ENCODE results near the gene DOCK9. TPM values are rescaled to one million over a fixed set of nuclear protein-coding genes. Genes with fewer than 3 reads are reported as not detected.
A peak's percentile ranks its signal among the peaks of the same experiment; 100 is the strongest.
"Not testable (repeated sequence)": the region's sequence is repeated elsewhere in the genome, so short reads cannot be mapped to it uniquely, and the experiment has no call there.

The DOCK9 gene
- polyA plus RNA-seq, 3 donors: 50.0 to 58.0 (median 56.7) TPM

DNA sequence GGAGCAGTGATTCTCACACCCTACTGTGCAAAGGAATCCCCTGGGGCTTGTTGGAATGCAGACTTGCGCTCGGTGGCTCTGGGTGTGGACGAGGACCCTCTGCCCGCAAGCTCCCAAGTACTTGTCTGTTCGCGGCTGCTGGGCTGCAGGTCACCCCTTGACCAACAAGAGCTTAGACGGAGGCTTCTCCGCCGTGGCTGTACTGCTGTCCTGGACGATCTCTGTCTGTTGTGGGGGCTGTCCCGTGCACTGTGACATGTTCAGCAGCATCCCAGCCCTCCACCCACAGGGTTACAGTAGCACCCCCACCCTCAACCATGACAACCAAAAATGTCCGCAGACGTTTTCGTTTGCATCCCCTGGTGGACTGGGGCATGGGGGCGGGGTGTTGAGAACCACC, 202.5 kb downstream of the DOCK9 start:
- DNase-seq: no peak

DNA sequence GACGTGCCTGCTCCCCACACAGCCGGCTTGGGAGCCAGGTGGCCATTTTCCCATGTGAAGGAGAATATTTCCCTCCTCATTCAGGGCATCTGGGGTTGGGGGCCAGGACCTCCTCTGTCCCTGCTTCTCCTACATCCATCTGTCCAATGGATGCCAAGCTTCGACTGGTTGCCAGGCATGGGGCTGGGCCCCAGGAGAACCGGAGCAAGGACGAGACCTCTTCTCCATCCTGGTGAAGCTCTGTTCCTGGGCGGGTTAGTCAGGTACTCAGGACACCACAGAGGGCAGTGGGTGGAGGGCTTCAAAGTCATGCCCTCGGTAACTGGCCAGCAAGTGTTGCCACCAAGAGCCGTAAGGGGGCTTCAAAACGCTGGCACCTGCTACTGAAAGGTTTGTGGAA, 203.1 kb downstream of the DOCK9 start:
- no peak for DNase-seq

DNA sequence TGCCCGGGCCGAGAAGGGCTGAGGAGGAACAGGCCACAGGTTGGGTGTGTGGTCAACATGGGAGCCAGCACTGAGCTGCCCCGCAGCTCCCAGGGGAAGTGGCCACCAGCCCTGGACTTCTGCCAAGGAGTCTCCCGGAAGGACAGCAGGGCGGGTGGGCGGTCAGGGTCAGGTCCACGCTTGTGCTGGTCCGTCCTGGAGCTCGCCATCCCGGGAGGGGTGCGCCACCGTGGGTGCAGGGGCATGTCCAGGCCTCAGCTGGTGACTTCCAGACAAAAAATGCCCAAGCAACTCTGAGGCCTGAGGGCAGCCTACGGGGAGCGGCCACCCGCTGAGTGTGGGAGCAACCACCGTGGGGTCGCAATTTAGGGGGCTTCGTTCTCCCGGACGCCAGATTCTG, 203.9 kb downstream of the DOCK9 start:
- DNase-seq: no peak

DNA sequence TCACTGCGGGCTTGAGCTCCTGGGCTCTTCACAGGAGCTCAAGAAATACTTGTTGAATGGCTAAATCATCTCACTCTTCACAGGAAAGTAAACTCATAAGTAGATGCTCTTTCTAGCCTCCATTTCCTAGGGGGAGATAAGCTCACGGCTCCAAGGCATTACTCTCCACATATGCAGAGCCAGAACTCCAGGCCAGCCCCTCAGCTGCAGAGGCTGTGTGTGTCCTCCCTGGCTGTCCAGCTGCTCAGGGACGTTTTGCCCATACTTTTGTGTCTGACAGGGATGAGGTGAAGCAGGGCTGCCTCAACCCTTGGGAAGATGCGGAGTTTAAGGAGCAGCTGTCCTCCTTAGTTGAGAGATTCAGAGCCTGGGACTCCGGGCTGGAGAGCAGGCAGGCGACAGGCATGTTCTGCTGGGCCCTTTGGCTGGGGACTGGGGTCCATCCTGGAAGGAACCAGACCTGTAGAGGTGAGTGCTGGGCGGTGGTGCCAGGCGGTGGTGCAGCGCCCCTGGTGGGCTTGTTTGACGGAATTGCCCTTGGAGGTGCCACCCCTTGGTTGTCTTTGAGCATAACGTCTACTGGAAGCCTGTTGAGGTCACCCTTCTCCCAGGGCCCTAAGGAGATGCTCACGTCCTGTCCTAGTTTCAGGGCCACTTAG, 204.9 kb downstream of the DOCK9 start:
- DNase-seq: no peak

DNA sequence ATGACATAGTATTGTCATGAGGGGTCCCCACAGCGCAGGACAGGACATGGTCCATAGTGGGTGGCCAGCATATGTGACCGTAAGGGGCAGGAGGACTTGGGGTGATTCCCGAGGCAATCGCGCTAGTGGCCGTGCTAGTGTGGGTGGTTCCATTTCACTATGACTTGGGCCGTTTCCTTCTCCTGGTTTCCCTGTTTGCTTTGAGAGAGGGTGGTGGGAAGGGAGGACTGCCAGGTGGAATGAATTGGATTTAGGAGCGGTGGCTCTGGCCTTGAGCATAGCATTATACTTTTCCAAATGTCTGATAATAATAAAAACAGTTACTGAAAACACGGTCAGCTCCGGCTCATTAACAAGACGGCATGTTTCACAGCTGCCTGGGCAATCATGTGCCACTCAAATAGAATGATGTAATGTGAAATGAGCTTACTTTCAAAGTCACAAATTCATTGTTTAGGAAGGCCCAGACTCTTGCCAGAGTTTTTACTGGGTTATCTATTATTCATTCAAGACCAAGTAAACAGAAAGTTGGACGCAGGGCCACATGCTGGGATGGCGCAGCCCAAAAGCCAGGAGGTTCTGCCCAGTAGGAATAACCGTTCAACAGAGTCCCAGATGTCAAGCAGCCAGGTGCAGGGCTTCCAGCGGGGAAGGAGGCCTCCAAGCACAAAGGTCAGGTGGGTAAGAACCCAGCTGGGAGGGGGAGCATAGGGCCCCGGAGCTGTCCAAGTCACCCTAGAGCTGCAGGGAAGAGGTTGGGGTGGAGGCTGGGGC, 205.8 kb downstream of the DOCK9 start:
- DNase-seq: no peak

DNA sequence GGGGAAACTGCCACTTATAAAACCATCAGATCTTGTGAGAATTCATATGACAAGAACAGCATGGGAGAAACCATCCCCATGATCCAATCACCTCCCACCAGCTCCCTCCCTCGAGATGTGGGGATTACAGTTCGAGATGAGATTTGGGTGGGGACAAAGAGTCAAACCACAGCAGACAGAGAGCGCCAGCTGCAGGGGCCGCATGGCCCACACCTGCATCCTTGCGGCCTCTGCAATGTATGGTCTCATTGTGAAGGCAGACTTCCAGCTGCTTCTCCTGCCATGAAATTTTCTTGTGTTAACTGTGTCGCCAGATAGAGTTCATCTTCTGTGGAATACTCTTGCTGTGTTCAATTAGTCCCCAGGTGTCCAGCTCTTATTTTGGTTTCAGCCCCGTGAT, 208.1 kb downstream of the DOCK9 start:
- no peak for DNase-seq

DNA sequence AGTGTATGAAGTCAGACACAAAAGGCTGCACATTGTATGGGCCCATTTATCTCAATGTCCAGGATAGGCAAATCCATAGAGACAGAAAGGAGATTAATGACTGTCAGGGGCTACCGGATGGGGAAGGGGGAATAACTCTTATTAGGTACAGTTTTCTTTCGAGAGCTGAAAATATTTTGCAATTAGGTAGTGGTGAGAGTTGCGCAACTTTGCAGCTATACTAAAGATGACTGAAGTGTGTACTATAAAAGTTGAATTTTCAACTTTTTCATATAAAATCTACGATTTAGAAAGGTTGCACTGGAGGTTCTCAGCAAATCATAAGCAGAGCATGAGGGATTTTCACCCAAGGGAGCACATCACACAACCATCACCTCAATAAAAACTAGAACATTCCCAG, 209.3 kb downstream of the DOCK9 start:
- DNase-seq: no peak

DNA sequence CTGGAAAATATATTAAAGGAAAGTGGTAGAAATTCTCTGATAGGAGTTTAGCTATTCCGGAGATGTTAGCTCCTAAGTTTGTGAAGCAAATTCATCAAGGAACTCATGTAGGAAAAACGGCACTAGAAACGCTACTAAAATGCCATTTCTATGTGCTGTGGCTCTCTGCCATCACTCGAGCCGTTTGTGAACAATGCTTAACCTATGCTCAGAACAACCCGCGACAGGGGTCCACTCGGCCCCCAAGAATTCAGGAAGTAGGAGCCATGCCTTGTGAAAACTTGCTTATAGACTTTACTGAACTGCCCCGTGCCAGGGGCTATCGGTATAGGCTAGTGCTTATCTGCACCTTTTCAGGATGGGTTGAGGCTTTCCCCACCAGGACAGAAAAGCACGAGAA, 211.2 kb downstream of the DOCK9 start:
- DNase-seq: no peak

DNA sequence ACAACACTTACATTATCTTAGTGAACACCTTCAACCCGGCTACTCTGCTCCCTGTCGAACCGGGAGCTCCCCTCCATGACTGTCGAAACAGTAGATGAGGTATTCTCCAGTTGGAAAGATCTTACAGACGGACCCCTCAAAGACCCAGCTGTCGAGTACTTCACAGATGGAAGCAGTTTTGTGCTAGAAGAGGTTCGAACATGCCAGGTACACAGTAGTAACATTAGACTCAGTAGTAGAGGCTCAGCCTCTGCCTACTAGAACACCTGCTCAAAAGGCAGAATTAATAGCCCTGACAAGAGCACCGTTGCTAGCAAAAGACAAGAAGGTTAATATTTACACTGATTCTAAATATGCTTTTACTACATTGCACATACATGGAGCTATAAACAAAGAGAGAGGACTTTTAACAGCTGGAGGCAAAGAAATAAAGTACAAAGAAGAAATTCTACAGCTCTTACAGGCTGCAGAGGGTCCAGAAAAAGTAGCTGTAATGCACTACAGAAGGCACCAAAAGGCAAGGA, 211.8 kb downstream of the DOCK9 start:
- no peak for DNase-seq

DNA sequence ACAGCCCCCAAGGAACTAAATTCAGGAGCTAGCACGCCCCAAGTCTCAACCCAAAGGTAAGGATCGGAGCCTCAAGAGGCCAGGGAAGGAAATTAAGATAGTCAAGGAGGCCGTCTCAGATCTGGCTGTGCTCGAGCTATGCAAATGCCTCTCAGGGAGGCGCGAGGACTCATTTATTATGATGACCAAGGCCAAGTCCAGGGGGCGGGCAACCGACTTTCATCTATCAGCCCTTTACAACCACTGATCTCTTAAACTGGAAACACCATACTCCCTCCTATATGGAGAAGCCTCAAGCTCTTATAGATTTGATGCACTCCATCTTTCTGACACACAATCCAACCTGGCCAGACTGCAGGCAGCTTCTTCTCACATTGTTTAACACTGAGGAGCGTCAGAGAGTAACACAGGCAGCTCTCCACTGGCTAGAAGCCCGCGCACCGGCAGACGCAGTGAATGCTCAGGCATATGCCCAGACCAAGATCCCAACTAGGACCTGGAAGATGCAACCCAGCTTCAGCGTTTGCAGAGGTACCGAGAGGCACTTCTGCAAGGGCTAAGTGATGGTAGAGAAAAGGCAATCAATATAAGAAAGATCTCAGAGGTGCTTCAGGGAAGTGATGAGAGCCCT, 215.8 kb downstream of the DOCK9 start:
- no peak for DNase-seq

DNA sequence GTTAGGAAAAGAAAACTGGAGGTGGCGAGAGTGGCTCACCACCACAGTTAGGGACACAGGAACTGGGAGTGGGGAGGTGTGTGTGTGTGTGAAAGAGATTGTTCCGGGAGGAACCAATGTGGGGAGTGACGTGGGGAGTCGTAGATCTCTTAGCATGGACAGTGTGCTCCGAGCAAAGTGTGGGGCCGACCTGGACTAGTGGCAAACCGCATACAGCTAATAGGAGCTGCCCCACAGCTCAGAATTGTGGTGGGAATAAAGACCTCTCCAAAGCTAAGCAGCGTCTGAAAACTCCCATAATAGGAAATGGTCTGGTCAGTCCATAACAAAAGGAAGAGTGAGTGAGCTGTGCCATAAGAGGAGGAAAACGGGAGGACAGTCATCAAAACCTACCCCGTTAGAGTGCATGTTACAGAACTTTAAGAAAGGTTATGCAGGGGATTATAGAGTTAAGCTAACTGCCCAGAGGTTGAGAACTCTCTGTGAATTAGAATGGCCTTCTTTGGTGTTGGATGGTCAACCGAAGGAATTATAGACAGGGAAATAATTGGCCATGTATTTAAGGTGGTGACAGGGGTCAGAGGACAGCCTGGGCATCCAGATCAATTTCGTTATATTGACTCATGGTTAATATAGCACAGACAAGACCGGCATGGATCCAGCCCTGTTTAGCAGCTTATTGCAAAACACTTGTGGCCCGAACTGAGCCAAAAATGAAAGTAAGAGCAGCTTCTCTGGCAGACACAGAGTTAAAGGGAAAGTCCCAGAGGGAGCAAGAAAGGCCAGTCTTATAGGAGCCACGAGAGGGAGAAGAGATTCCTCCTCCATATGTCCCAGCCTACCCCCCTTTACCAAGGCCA, 216.5 kb downstream of the DOCK9 start:
- no peak for DNase-seq

DNA sequence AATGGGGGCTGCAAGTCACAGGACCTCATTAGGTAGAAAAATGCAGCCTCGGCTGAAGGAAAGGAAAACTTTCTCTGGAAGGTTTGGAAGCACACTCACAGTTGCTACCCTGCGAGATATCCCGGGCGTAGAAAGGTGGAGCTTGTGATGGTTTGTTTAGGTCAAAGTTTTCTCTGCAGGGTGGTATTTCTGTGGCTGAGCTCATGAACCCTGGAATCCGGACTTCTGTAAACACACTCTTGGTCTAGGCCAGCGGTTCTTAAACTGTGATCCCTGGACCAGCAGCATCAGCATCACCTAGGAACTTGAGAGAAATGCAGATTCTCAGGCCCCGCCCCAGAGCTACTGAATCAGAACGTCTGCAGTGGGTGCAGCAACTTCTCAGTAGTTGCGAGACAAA, 222.1 kb downstream of the DOCK9 start:
- DNase-seq: no peak

DNA sequence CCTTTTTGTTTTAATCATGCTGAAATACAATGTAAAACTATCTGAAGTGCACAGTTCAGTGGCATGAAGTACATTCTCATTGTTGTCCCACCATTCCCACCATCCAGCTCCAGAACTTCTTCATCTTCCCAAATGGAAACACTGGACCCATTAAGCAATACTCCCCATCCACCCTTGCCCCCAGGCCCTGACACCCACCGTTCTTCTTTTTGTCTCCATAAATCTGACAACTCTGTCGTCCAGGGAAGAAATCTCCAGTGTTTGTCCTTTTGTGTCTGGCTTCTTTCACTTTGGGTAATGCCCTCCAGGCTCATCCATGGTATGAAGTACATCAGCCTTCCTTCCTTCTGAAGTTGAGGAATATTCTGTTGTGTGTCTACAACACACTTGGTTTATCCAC, 222.7 kb downstream of the DOCK9 start:
- DNase-seq: no peak

DNA sequence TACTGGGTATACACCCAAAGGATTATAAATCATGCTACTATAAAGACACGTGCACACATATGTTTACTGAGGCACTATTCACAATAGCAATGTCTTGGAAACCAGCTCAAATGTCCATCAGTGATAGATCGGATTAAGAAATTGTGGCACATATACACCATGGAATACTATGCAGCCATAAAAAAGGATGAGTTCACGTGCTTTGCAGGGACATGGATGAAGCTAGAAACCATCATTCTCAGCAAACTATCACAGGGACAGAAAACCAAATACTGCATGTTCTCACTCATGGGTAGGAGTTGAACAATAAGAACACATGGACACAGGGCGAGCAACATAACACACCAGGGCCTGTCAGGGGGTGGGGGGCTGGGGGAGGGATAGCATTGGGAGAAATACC, 223.4 kb downstream of the DOCK9 start:
- DNase-seq: not testable (repeated sequence)

DNA sequence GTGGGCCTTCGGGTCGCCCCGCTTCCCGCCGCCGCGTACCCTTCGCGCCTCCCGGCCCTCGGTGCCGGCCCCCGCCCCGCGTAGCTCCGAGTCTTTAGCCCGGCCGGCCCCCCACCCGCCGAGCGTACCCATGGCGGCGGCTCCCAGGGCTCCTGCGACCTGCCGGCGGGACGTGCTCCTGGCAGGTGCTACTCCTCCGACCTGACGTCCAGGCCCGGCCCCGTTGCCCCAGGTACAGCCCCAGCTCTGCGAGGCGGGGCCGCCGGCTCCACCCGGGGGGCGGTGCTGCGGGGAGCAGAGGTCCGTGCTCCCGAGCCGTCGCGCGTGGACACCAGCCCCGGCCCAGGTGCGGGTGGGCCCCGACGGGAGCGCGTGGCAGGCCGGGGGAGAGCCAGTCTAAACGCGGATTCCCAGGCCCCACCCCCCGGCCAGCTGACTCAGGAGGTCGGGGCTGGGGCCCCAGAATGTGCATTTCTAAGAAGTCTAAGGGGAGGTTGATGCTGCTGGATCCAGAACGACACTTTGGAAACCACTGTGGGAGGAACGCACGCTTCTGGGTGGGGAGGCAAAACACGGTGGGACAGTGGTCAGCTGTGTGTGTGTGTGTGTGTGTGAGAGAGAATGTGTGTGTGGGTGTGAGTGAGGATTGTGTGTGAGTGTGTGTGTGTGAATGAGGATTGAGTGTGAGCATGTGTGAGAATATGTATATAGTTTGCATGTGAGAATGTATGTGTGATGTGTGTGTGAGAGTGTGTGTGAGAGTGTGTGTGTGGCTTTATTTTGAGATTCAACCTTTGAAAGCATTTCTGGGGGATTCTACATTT, 225.2 kb downstream of the DOCK9 start, which contains the start of gene SLC15A1:
Gene SLC15A1, minus strand, starts transcription at position 206 of the 824 bp plus-strand sequence. Its CDS starts 74 bp downstream, at position 132.
- no peak for DNase-seq

DNA sequence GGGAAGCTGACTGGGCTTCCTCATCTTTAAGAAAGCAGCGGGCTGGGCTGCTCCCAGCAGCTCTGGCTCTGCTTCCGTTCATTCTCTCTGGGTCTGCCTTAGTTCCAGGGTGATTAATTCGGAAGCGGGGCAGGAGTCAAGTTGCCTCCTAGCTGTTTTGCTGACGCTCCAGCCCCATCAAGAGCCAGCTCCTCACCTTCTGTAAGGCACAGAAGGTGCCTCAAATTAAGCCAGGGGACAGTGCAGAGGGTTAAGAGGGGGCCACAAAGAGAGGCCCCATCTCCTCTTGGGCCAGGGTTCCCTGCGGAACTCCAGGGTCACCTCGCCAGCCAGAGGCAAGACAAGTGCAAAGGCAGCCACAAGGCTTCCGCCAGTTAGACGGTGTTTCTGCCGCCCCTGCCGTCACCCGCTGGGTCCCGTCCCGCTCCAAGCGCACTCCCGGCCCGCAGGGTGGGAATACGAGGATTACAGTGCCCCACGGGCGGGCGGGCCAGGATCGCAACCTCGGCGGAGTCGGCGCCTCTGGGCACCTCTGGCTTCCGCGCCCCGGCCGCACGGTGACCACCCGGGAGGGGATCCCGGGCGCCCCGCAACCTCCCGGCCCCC, 225.9 kb downstream of the DOCK9 start:
- DNase-seq: no peak

DNA sequence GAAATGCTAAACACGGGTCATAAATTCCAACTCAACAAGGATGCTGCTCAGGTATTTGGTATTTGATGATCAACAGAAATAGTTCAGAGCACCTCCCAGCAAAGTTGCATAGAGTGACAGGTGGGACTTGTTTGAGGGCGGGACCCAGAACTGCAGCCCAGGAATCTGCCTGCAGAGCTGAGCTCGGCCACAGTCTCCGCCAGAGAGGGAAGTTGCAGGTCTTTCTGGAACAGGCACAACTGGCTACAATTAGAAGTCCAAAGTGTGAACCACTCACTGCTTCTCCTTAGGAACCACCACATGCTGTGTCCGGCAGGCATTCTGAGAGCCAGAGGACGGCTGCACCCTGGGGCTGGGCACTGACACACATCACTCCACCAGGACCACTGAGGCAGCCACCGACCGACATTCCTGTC, 226.5 kb downstream of the DOCK9 start:
- DNase-seq: peak; percentile 62

DNA sequence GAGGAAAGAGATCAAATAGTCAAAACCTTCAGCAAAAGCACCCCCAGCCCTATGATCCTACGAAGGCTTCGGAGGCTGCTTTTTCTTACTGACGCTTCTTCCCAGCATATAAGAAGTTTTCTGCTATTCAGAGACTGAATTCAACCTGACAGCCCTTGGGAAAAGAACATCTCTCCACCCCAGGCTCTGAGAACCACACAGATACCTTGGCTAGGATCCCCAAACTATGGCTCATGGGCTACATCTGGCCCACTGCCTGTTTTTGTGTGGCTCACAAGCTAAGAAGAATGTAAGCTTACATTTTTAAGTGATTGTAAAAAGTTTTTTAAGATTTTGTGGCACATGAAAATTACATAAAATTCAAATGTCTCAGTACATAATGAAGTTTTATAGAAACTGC, 228.4 kb downstream of the DOCK9 start:
- no peak for DNase-seq

DNA sequence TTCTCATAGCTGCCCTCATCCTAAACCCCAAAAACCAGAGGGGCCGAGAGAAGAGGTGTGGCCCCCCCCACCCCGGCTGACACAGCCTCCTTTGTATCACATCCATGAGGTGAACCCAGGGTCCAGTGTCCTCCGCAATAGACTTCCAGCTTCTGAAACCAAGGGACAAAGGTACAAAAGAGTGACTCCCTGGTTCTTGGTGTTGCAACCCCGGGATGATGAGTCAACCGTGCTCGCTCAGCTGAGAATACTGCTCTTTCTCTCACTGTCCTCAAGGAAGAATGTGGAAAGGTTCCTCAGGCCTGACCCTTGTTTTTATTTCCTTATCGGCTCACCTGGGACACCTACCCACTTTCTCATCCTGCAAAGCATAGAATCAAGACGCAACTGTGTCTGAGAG, 230.9 kb downstream of the DOCK9 start:
- DNase-seq: no peak

Data from renal pelvis (tissue), 4 donors.